ENCODE data around the gene ARAP1.

DNA sequence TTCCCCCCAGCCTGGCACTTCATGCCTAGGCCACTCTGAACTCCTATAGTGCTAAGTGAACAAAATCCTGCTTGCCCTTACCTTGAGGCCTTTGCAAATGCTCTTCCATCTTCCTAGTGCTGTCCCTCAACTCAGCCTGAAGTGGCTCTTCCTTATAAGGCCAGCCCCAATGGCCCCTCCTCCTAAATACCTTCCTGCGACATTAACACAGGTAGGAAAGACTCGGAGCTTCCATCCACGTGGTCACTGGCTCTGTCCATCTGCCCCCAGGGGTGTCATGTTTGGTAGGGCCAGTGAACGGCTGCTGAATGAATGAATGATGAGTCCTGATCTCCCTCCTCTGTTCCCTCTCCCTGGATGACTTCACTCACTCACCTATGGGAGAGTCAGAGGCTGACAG, 82.2 kb downstream of the ARAP1 start:
- TF ChIP-seq, protein P1, sequence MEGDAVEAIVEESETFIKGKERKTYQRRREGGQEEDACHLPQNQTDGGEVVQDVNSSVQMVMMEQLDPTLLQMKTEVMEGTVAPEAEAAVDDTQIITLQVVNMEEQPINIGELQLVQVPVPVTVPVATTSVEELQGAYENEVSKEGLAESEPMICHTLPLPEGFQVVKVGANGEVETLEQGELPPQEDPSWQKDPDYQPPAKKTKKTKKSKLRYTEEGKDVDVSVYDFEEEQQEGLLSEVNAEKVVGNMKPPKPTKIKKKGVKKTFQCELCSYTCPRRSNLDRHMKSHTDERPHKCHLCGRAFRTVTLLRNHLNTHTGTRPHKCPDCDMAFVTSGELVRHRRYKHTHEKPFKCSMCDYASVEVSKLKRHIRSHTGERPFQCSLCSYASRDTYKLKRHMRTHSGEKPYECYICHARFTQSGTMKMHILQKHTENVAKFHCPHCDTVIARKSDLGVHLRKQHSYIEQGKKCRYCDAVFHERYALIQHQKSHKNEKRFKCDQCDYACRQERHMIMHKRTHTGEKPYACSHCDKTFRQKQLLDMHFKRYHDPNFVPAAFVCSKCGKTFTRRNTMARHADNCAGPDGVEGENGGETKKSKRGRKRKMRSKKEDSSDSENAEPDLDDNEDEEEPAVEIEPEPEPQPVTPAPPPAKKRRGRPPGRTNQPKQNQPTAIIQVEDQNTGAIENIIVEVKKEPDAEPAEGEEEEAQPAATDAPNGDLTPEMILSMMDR (conservative IDR thresholded peaks at IDR 0.05 in 1 of 2, IDR thresholded peaks at IDR 0.05 in 1 of 2; ENCODE audit: extremely low read depth in 1 of 2, insufficient read depth in 1 of 2, low read depth in 1 of 2, low read length in 2 of 2): no peak
- TF ChIP-seq EZH2 (IDR thresholded peaks at IDR 0.05; ENCODE audit: borderline replicate concordance, low read length): no peak
